HG03520 (cell line): ENCODE data around the gene CHSY1.

Source experiments
- ATAC-seq: cut with Tn5 transposase; IDR thresholded peaks from one replicate; pipeline ENCODE4 v1.9.1; 2021; ENCODE audit warnings: mild to moderate bottlenecking, moderate library complexity; ENCODE audit not compliant: unreplicated experiment

The CHSY1 gene

GRCh38 chr15:101190092-101190595 lies 61.7 kb downstream of the CHSY1 start:
- no peak for ATAC-seq

- no peak for ATAC-seq
Measured at GRCh38 chr15:101189409-101190091, 62.3 kb downstream of the CHSY1 start.

- peak; percentile 79 for ATAC-seq
Measured at GRCh38 chr15:101188637-101189408, 63.0 kb downstream of the CHSY1 start.

- peak; percentile 7 for ATAC-seq
Measured at GRCh38 chr15:101187820-101188636, 63.8 kb downstream of the CHSY1 start.

- no peak for ATAC-seq
Measured at GRCh38 chr15:101185770-101186169, 66.1 kb downstream of the CHSY1 start.

GRCh38 chr15:101185336-101185735 lies 66.5 kb downstream of the CHSY1 start:
- ATAC-seq, result no peak

GRCh38 chr15:101184830-101185229 lies 67.0 kb downstream of the CHSY1 start:
- ATAC-seq, result no peak

GRCh38 chr15:101183931-101184305 lies 67.9 kb downstream of the CHSY1 start:
- ATAC-seq, result no peak

GRCh38 chr15:101183226-101183930 lies 68.5 kb downstream of the CHSY1 start:
- ATAC-seq, result no peak

- no peak for ATAC-seq
Measured at GRCh38 chr15:101182215-101182614, 69.6 kb downstream of the CHSY1 start.

GRCh38 chr15:101181349-101181748 lies 70.5 kb downstream of the CHSY1 start:
- no peak for ATAC-seq

GRCh38 chr15:101180620-101181307 lies 71.1 kb downstream of the CHSY1 start:
- no peak for ATAC-seq

GRCh38 chr15:101179341-101180153 lies 72.3 kb downstream of the CHSY1 start:
- no peak for ATAC-seq

GRCh38 chr15:101178931-101179330 lies 72.9 kb downstream of the CHSY1 start:
- no peak for ATAC-seq

- no peak for ATAC-seq
Measured at GRCh38 chr15:101178479-101178878, 73.4 kb downstream of the CHSY1 start.

GRCh38 chr15:101177866-101178265 lies 74.0 kb downstream of the CHSY1 start:
- no peak for ATAC-seq

GRCh38 chr15:101176625-101177024 lies 75.2 kb downstream of the CHSY1 start:
- ATAC-seq, result no peak

- ATAC-seq, result no peak
Measured at GRCh38 chr15:101175401-101175800, 76.4 kb downstream of the CHSY1 start.

- ATAC-seq, result no peak
Measured at GRCh38 chr15:101174152-101174920, 77.5 kb downstream of the CHSY1 start.
